ENCODE data around the gene XIST.
"Not testable (repeated sequence)": the region's sequence is repeated elsewhere in the genome, so short reads cannot be mapped to it uniquely, and the experiment has no call there.

Gene XIST

DNA sequence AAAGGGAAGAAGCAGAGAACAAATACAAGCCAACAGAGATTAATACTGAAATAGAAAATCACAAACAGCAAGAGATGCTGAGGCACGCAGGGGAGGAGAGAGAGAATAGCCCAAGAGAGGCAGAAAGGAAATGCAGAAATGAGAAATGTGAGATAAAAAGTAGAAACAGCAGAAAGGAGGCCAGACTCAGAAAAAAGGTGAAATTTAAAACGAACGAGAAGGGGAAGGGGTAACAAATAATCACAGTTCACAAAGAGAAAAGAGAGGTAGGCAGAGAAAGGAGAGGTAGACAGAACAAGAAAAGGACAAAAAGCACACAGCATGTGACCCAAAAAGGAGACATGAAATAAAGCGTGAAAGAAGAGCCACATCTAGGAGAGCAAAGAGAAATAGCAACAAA, 25.1 kb downstream of the XIST start:
- Mint-ChIP-seq H3K36me3 (no peaks in the 10 kb centered on the region), H3K9me3 (no peaks in the 10 kb centered on the region), H3K4me3 (no peak overlapping the region), H3K4me1 (no peaks in the 10 kb centered on the region), H3K27ac (no peak overlapping the region)
- ATAC-seq (no peak), DNase-seq (ENCODE audit: low spot score in 2 of 2) (no peak)

DNA sequence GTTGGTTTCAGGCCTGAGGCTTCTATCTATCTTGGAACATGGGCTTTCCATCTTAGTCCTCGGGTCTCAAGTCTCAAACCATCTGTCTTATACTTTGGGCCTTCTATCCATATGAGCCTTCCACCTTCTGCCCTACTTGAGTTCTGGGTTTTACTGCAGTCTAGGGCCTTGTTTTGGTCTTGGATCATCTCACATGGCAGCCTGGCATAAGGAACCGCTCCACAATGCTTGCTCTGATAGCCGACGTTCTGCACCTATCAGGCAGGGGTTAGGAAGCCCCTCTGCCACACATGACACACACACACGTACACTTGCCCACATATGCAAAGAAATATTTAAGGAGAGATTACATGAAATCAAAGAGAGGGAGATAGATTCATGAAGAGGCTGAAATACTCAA, 25.5 kb downstream of the XIST start:
- Mint-ChIP-seq H3K9me3 (no peaks in the 10 kb centered on the region), H3K27ac (no peak overlapping the region), H3K4me3 (no peak overlapping the region), H3K36me3 (no peaks in the 10 kb centered on the region), H3K4me1 (no peaks in the 10 kb centered on the region)
- DNase-seq (ENCODE audit: low spot score in 2 of 2) (no peak), ATAC-seq (no peak)

DNA sequence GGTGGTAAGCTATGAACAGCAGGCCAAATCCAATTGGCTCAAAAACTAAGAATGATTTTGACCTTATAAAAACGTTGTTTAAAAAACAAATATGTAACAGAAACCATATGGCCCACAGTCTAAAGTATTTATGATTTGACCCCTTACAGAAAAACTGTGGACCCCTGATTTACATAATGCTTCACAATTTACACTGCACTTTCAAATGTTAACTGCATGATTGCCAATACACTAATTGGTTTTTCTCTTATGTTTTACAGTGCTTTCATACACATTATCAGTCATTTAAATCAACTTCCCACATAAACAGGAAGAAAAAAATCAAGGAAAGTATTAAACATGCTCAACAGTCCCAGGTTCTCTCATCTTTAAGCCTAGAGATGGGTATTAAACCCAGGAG, 26.9 kb downstream of the XIST start:
- ATAC-seq (no peak), DNase-seq (ENCODE audit: low spot score in 2 of 2) (no peak)
- H3K36me3 Mint-ChIP-seq, result no peaks in the 10 kb centered on the region
- no peaks in the 10 kb centered on the region for H3K9me3 Mint-ChIP-seq
- no peak overlapping the region for H3K4me3 Mint-ChIP-seq
- no peaks in the 10 kb centered on the region for H3K4me1 Mint-ChIP-seq
- H3K27ac Mint-ChIP-seq, result no peak overlapping the region

DNA sequence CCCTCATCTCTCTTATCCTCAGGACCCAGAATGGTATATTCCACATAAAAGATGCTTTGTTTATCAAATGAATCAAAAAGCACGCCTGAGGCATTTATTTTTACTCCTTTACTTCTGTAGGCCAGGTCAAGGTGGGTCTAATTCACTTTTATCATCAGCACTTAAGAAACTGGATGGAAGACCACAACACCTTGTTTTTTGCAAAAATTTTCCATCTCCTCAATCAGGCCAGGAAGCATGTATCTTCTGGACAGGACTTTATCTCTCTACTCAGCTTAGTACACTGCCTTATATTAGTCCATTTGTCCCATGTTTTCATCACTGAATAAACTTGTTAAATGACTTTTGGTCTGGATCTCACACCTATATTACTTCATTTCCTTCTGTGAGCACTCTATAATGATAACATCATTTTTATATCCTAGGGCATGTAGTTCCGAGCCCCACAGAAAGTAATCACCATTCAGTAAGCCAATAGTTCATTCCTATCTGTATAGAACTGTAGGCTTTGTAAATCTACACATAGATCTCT, 29.0 kb downstream of the XIST start:
- Mint-ChIP-seq H3K9me3 (no peaks in the 10 kb centered on the region), H3K4me1 (no peaks in the 10 kb centered on the region), H3K27ac (no peak overlapping the region), H3K4me3 (no peak overlapping the region), H3K36me3 (no peaks in the 10 kb centered on the region)
- no peak for DNase-seq (ENCODE audit: low spot score in 2 of 2)
- ATAC-seq, result no peak

DNA sequence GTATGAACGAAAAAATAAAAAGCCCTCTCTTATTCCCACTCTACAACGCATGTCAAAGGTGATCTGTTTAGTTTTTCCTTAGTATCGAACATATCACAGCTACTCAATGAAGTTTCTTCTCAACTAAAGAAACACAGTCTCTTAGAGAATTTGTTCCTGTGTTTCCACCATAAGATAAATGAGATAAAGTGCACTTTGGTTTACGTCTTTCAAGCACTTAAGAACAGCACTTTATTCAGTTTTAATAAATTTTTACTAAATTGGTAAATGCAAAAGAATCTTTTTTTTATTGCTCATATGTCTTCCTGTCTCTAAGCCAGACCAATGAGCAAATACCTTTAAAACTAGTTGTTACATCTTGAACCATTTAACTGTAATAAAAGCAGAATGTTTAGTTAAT, 29.7 kb downstream of the XIST start:
- no peak overlapping the region for H3K27ac Mint-ChIP-seq
- H3K36me3 Mint-ChIP-seq, result no peaks in the 10 kb centered on the region
- H3K4me1 Mint-ChIP-seq, result no peaks in the 10 kb centered on the region
- H3K4me3 Mint-ChIP-seq, result no peak overlapping the region
- DNase-seq (ENCODE audit: low spot score in 2 of 2) (no peak), ATAC-seq (no peak)
- no peaks in the 10 kb centered on the region for H3K9me3 Mint-ChIP-seq

DNA sequence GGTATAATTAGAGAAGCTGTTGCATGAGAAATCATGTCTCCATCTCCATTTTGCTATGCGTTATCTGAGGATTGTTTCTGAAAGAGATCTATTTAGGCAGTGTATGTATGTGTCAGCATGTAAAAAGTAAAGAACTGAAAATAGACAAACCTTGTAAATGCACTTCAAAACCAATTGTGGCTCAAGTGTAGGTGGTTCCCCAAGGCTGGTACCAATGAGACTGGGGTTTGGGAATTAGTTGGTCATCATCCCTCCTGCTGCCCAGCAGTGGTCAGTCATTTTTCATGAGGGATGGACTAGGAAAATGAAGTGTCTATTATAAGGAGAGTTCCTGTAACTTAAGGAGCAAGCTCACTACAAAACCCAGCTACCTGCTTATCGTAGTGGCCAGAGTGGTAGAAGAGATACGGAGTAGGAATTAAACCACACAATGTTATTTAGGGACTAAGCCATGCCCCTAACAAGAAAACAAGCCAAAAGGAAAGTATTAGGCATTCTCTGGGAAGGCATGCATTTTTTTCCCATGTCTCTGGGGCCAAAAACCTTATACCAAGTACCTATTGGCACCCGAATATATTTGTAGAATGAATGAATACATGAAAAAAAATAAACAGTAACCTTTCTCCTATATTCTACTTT, 30.5 kb downstream of the XIST start:
- no peaks in the 10 kb centered on the region for H3K36me3 Mint-ChIP-seq
- no peak overlapping the region for H3K27ac Mint-ChIP-seq
- no peaks in the 10 kb centered on the region for H3K9me3 Mint-ChIP-seq
- ATAC-seq (no peak), DNase-seq (ENCODE audit: low spot score in 2 of 2) (no peak)
- no peak overlapping the region for H3K4me3 Mint-ChIP-seq
- no peaks in the 10 kb centered on the region for H3K4me1 Mint-ChIP-seq

DNA sequence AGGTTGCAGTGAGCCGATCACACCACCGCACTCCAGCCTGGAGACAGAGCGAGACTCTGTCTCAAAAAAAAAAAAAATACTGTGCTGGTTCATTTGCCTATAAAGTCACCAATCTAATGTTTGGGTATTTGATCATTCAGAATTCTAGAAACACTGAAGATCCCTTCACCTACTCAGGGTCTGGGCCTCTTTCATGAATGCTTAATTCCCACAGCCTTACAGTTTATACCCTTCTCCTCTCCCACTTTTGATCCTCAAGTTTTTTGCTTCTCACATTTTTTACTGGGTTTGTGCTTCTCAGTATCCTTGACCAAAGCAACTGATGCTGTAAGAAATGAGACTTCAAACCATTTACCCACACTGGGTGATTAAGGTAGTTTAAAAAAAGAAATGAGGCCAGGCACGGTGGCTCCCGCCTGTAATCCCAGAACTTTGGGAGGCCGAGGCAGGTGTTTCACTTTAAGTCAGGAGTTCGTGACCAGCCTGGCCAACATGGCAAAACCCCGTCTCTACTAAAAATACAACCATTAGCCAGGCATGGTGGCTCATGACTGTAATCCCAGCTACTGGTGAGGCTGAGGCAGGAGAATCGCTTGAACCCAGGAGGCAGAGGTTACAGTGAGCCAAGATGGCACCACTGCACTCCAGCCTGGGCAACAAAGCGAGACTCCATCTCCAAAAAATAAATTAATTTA, 32.5 kb downstream of the XIST start:
- DNase-seq (ENCODE audit: low spot score in 2 of 2); H3K27ac Mint-ChIP-seq; H3K4me1 Mint-ChIP-seq; H3K4me3 Mint-ChIP-seq; H3K9me3 Mint-ChIP-seq; H3K36me3 Mint-ChIP-seq; ATAC-seq: not testable (repeated sequence)

DNA sequence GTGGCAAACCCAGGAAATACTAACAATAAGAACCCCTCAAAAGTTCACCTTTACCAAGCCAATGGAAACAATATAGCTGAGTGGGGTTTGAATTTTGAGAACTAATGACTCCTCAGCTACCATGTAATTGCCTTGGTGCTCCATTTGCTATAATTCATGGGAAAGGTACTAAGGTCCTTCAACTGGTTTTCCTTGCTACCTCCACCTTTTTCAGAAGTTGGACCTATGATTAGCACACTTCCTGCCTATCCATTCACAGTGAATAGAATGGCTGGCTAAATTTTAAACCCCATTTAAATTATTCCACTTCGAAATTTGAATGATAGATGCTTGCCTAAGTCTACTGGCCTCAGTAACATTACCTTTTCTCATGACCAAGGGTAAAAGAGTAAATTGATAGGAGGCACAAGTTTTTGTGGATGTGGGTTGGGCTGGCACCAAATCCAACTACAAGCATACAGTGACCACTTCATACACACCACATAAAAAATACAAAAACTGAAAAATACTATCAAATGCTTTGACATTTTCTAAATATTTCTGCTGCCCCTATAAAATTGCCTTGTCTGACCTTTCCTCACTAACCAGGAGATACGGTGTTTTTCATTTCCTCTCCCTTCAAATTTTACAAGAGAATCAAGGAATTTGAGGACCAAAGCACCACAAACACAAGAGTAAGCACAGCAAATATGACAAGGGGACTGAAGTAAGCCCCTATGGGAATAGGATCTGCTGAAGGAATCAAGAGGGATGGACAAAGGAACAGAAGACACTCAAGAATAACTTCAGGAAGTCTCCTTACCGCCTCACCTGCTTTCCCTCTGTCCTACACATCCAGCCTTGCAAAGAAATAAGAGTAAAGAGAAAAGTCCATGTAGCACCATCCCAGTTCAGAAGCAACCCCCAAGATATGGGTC, 34.1 kb downstream of the XIST start:
- DNase-seq (ENCODE audit: low spot score in 2 of 2), result no peak
- H3K36me3 Mint-ChIP-seq, result no peaks in the 10 kb centered on the region
- ATAC-seq, result no peak

DNA sequence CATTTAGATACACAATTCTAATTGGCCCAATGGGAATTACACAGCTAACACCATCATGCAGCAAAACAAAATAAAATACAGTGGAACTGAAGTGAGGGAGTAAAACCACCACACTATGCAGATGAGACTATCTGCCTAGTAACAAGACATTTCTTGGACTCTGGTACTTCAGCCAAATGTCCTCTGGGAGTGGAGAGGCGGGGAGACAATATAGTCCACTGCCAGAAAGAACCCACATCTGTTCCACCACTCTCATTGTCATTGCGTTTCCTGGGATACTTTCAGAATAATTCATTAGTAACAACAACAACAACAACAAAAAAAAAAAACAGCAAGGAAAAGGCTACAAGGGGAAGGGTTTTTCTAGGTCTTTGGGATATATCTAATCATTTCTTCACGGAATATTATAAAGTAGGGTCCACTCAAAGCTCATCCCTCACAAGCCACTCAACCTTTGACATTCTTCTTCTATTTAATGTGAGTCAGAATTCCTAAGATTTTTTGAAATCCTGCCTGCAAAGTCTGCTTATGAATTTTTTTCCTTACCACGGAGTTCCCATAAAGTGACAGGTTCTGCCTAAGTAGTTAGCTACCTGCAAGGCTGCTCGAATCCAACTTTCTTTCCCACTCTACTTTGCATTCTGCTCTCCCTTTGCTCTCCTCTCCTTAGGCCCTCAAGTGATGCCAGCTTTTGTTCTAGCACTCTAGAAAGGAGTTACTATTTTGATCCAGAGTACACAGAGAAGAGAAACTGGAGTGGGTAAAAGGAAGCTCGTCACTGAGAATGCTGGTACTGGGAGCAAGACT, 34.9 kb downstream of the XIST start:
- no peak overlapping the region for H3K27ac Mint-ChIP-seq
- no peak overlapping the region for H3K4me3 Mint-ChIP-seq
- H3K36me3 Mint-ChIP-seq, result no peaks in the 10 kb centered on the region
- DNase-seq (ENCODE audit: low spot score in 2 of 2) (no peak), ATAC-seq (no peak)
- no peaks in the 10 kb centered on the region for H3K9me3 Mint-ChIP-seq
- H3K4me1 Mint-ChIP-seq, result no peaks in the 10 kb centered on the region

More for the DNA sequence above, 34.1 kb downstream of the XIST start:
- Mint-ChIP-seq H3K4me3 (no peak overlapping the region), H3K27ac (no peak overlapping the region), H3K4me1 (no peaks in the 10 kb centered on the region), H3K9me3 (no peaks in the 10 kb centered on the region)

DNA sequence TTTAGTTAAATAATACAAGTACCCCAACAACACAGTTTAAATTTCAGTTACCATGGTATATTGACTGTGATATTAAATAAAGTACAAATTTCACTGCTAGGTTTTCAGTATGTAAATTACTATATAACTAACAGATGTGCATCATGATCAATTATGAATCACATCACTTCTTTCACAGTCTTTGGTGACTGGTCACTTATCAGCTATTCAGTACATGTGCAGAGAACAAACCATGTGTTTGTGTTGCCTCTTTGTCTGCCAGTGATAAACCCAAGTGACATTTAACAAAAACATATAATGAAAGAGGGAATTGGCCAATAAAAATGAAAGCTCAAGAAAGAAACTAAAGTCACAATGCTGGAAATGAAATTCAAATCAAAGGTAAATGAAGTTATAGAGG, 40.3 kb downstream of the XIST start:
- DNase-seq (ENCODE audit: low spot score in 2 of 2), result no peak
- H3K4me3 Mint-ChIP-seq, result no peak overlapping the region
- H3K27ac Mint-ChIP-seq, result no peak overlapping the region
- peaks cover 4% of the 10 kb centered on the region for H3K4me1 Mint-ChIP-seq
- H3K36me3 Mint-ChIP-seq, result no peaks in the 10 kb centered on the region
- peaks cover 3% of the 10 kb centered on the region for H3K9me3 Mint-ChIP-seq
- no peak for ATAC-seq

DNA sequence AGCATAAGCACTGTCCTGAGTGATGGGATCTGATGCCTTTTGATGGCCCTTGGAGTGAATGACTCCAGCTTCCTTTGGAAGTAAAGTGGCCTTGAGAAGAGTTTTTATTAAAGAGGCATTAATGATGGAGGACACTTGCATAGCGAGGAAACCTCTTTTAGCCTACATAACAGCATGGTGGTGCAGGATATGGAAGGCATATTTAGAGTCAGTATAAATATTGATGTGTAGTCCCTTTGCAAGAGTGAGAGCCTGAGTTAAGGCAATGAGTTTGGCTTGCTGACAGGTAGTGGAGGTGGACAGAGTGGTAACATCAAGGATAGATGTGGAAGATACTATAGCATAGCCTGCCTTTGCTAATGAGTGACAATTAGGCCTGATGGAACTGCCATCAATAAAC, 48.4 kb downstream of the XIST start:
- H3K36me3 Mint-ChIP-seq; H3K4me3 Mint-ChIP-seq; ATAC-seq; DNase-seq (ENCODE audit: low spot score in 2 of 2); H3K9me3 Mint-ChIP-seq; H3K4me1 Mint-ChIP-seq; H3K27ac Mint-ChIP-seq: not testable (repeated sequence)

DNA sequence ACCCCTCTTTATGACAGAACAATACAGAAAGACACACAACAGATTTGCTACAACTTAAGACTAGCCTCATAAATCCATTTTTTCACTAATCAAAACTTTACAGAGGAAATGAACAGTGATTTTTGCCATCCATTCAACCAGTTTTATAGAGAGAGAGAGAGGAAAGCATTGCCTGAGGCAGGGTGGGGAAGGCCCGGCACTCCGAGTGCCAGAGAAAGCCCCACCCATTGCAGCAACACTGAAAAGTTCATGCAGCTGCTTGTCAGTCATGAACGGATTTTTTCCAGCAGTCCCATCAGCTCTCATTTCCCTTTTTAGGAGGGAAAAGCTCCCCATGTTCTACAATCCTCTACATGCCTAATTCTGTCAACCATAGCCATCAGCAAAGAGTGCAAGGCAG, 52.6 kb downstream of the XIST start:
- no peaks in the 10 kb centered on the region for H3K4me1 Mint-ChIP-seq
- no peak overlapping the region for H3K27ac Mint-ChIP-seq
- DNase-seq (ENCODE audit: low spot score in 2 of 2), result no peak
- H3K36me3 Mint-ChIP-seq, result no peaks in the 10 kb centered on the region
- no peak overlapping the region for H3K4me3 Mint-ChIP-seq
- no peaks in the 10 kb centered on the region for H3K9me3 Mint-ChIP-seq
- ATAC-seq, result no peak

DNA sequence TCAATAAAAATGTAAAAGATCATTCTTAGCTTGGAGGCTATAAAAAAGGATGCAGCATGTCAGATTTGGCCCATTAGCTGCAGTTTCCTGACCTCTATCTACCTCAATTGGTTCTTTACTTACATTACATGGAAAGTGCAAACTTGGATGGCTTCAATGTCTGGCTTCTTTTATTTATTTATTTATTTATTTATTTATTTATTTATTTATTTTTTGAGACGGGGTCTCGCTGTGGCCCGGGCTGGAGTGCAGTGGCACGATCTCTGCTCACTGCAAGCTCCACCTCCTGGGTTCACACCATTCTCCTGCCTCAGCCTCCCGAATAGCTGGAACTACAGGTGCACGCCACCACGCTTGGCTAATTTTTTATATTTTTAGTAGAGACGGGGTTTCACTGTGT, 60.0 kb downstream of the XIST start:
- H3K36me3 Mint-ChIP-seq; H3K4me1 Mint-ChIP-seq; H3K9me3 Mint-ChIP-seq; H3K27ac Mint-ChIP-seq; H3K4me3 Mint-ChIP-seq; ATAC-seq; DNase-seq (ENCODE audit: low spot score in 2 of 2): not testable (repeated sequence)

DNA sequence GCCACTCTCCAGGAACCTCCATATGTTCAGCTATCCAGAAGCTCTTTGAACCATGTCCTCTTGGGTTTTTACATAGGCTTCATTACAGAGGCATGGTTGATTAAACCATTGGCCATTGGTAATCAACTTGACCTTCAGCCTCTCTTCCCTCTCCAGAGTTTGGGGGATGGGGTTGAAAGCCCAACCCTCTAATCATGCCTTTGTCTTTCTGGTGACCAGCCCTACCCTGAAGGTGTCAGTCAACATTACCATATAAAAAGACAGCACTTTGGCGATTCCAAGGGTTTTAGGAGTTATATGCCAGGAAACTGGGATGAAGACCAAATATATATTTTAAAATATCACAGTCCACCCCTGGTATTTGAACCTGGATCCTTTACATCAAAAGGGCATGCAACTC, 67.0 kb downstream of the XIST start:
- ATAC-seq (no peak), DNase-seq (ENCODE audit: low spot score in 2 of 2) (no peak)
- H3K36me3 Mint-ChIP-seq, result no peaks in the 10 kb centered on the region
- no peaks in the 10 kb centered on the region for H3K4me1 Mint-ChIP-seq
- H3K4me3 Mint-ChIP-seq, result no peak overlapping the region
- no peak overlapping the region for H3K27ac Mint-ChIP-seq
- H3K9me3 Mint-ChIP-seq, result no peaks in the 10 kb centered on the region
